Heart right ventricle (tissue), 16 donors: Measurements from ENCODE around the gene CDH23. TPM values are rescaled to one million over a fixed set of nuclear protein-coding genes. Genes with fewer than 3 reads are reported as not detected.

Experiments
- ATAC-seq, 8 donors: fragments of 200-7000 bp; cut with Tn5 transposase; one replicate each; pipeline ENCODE4 v1.9.1; 2020; ENCODE audit warnings: mild to moderate bottlenecking in 8 of 8, moderate library complexity in 8 of 8, moderate number of reproducible peaks in 1 of 8
- DNase-seq, 2 donors: peaks; one replicate each; pipeline ENCODE4 v3.0.0-alpha.2; 2020
- H3K27ac ChIP-seq, 10 donors: fragments of 200-600 bp; sonication (generic) in 2 of 10; one replicate each; pipeline versions ENCODE4 v1.5.0 to v1.8.0; 2020 to 2022; ENCODE audit warnings: mild to moderate bottlenecking in 3 of 10
- H3K27me3 ChIP-seq, 7 donors: fragments of 200-600 bp; one replicate each; pipeline ENCODE4 v1.8.0; 2021 to 2022; ENCODE audit warnings: mild to moderate bottlenecking in 2 of 7
- H3K36me3 ChIP-seq, 9 donors: fragments of 200-600 bp; sonication (generic) in 1 of 9; one replicate each; pipeline versions ENCODE4 v1.5.0 to v1.8.0; 2020 to 2022; ENCODE audit warnings: mild to moderate bottlenecking in 2 of 9
- H3K4me1 ChIP-seq, 9 donors: fragments of 200-600 bp; sonication (generic) in 1 of 9; one replicate each; pipeline versions ENCODE4 v1.5.0 to v1.8.0; 2020 to 2022; ENCODE audit warnings: mild to moderate bottlenecking in 4 of 9
- H3K4me3 ChIP-seq, 10 donors: fragments of 200-600 bp; sonication (generic) in 2 of 10; one replicate each; pipeline versions ENCODE4 v1.5.0 to v1.8.0; 2020 to 2022; ENCODE audit warnings: mild to moderate bottlenecking in 7 of 10, moderate library complexity in 2 of 10
- H3K9me3 ChIP-seq, 11 donors: fragments of 200-600 bp in 10 of 11; sonication (generic) in 2 of 11; one replicate each; pipeline versions ENCODE4 v1.5.0 to v1.8.0; 2013 to 2022; ENCODE audit warnings: mild to moderate bottlenecking in 2 of 11, control low read depth in 1 of 11, moderate library complexity in 1 of 11
- WGBS, 2 donors: extraction: QIAGEN DNeasy Blood & Tissue Kit; methylation state at CpG; one replicate each; pipeline ENCODE4 v1.1.7; 2013; ENCODE audit warnings: inconsistent platforms in 1 of 2; 5-methylcytosine and 5-hydroxymethylcytosine counted together
- intact Hi-C, 10 donors: fragments of 100-400 bp; cut with DNase I; formaldehyde crosslinking; loops; one replicate each; pipeline versions ENCODE4 v1.11.1 to v1.14.2; 2022
- polyA plus RNA-seq, 2 donors: library from polyadenylated mRNA; stranded (reverse); fragments of 200-250 nt; gene quantifications; one replicate each; pipeline ENCODE4 v1.2.3, GENCODE V29; 2013
- total RNA-seq, 10 donors: library from RNA; stranded (reverse); fragmentation: NEBNext Ultra II Directional in 3 of 10; extraction: Animal tissue kit (Norgen Biotek cat#: 25700) in 3 of 10; gene quantifications; one replicate each; pipeline versions ENCODE4 v1.2.1 to v1.2.4, GENCODE V29; 2021 to 2023
- TF ChIP-seq, protein P1 (sequence below), 9 donors: fragments of 200-600 bp; sonication (generic) in 2 of 9; IDR thresholded peaks; one replicate each; pipeline versions ENCODE4 v1.5.0 to v1.8.0; 2021 to 2022; ENCODE audit warnings: antibody characterized with exemption in 9 of 9, mild to moderate bottlenecking in 5 of 9, moderate library complexity in 1 of 9
- donor health status: Arrhythmogenic right ventricular cardiomyopathy.
- donor health status: ischemic (EF 13 %, LVEDD 7.1; RV severe dilation, severe dysfunction).
- donor health status: healthy with polysubstance abuse.
- donor health status: DM: no; HTN: yes; CAD: no.
- donor health status: DM: no; HTN: no; CAD: no.
- donor health status: ischemic (EF 25% LVEDD 6.9; RV normal size, moderate dysfunction).
- donor health status: ischemic (EF 25% LVEDD 5.7; RV mildly dilated, moderate dysfunction).
- donor health status: healthy.
- donor health status: DM: yes; HTN: yes; CAD: no.
- donor health status: Ischemic cardiomyopathy.
- donor health status: ischemic (EF 35%, LVEDD 5.7; RV mildly dilated, moderate dysfunction).
- donor health status: nonischemic (EF 11% LVEDD 7.7; RV severe dilation, severe dysfunction).
- donor health status: DM: yes; HTN: yes; CAD: no.
- donor health status: PGD.
- donor health status: ischemic (EF 29% LVEDD 5.4; RV normal size, mild dysfunction).
- donor health status: nonischemic (EF 23%, LVEDD 6.1; RV moderate dilation, normal function).

Gene CDH23
- total and polyA plus RNA-seq, 12 donors: 1.1 to 7.7 (median 4.6) TPM

DNA sequence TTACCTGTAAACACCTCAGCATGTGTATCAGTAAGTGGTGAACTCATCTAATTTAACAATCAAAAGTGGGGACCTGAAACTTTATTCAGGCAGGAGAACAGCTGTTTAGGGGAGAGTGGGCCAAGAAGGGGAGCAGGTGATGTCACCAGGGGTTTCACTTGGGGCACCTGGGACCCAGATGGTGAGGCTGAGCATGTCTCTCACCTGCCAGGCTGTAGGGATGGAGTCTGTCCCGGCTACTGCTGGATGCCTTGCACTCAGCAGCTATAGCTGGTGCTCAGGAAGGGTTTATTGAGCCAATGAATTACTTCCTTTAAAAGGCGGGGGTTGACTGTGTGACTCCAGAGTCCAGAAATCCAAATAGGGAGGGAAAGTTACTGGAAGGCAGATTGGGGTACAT, 23.0 kb downstream of the CDH23 start:
- Histone ChIP-seq H3K27me3 (peaks cover 0 to 2% (median 0%) of the 10 kb centered on the region in 7 donors), H3K4me1 (peaks cover 0 to 2% (median 0%) of the 10 kb centered on the region in 9 donors), H3K36me3 (no peaks in the 10 kb centered on the region), H3K9me3 (peaks cover 0 to 10% (median 0%) of the 10 kb centered on the region in 11 donors), H3K4me3 (no peak overlapping the region), H3K27ac (no peak overlapping the region)
- intact Hi-C loops: no loop called here
- 88 to 97% methylated on average over 2 of the region's 2 CpGs for WGBS, 2 donors
- TF ChIP-seq, protein P1, sequence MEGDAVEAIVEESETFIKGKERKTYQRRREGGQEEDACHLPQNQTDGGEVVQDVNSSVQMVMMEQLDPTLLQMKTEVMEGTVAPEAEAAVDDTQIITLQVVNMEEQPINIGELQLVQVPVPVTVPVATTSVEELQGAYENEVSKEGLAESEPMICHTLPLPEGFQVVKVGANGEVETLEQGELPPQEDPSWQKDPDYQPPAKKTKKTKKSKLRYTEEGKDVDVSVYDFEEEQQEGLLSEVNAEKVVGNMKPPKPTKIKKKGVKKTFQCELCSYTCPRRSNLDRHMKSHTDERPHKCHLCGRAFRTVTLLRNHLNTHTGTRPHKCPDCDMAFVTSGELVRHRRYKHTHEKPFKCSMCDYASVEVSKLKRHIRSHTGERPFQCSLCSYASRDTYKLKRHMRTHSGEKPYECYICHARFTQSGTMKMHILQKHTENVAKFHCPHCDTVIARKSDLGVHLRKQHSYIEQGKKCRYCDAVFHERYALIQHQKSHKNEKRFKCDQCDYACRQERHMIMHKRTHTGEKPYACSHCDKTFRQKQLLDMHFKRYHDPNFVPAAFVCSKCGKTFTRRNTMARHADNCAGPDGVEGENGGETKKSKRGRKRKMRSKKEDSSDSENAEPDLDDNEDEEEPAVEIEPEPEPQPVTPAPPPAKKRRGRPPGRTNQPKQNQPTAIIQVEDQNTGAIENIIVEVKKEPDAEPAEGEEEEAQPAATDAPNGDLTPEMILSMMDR (IDR thresholded peaks at IDR 0.05): no peak
- DNase-seq (no peak), ATAC-seq (no peak)

DNA sequence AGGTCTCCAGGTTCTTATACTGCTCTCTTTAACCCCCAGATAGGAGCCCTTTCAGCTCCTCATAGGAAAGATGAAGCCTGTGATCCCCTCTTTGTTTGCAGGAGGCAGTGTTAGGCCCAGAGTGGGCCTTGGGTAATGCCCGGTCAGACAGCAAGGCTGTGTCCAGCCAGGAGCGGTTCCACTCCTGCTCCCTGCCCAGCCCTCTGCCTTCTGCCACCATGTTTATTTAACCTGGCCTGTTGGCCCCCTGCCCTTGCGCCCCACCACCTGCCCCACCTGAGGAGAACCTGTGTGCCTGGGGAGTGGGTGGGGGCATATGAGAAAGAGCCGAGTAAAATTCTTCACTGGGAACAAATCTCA, 24.3 kb downstream of the CDH23 start:
- H3K4me3 ChIP-seq: no peak overlapping the region
- H3K27ac ChIP-seq: no peak overlapping the region
- TF ChIP-seq, protein P1 (IDR thresholded peaks at IDR 0.05): no peak
- DNase-seq: no peak
- H3K27me3 ChIP-seq: peaks cover 0 to 2% (median 0%) of the 10 kb centered on the region in 7 donors
- peaks cover 0 to 8% (median 0%) of the 10 kb centered on the region in 9 donors for H3K4me1 ChIP-seq
- no peaks in the 10 kb centered on the region for H3K36me3 ChIP-seq
- intact Hi-C loops: loop anchor here in 1 of 10 donors (1.0 kb wide), 1 partner anchor 25 kb away; no protein-coding TSS in a partner anchor
- H3K9me3 ChIP-seq: peaks cover 0 to 10% (median 0%) of the 10 kb centered on the region in 11 donors
- 93 to 94% methylated on average over 4 of the region's 4 CpGs for WGBS, 2 donors
- no peak for ATAC-seq

DNA sequence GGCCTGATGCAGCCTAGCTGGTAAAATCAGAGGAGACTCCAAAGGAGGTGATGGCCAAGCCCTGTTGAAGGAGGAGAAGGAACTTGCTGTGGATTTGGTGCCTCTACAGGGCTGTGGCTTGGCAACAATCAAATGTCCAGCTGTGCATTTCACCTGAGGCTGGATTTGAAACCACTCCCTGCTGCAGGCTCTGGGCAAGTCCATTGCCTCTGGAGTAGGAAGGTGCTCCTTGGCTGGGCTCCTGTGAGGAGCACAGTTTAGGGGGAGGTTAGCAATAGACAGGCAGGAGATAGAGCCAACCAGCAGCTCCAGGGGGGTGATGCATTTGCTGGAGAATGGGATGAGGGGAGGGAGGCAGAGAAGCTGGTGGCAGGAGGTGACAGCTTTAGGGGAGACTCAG, 26.5 kb downstream of the CDH23 start:
- H3K4me3 ChIP-seq: no peak overlapping the region
- ATAC-seq (no peak), DNase-seq (no peak)
- peaks cover 0 to 9% (median 0%) of the 10 kb centered on the region in 9 donors for H3K4me1 ChIP-seq
- H3K9me3 ChIP-seq: peaks cover 0 to 2% (median 0%) of the 10 kb centered on the region in 11 donors
- TF ChIP-seq, protein P1 (IDR thresholded peaks at IDR 0.05): no peak
- no peak overlapping the region for H3K27ac ChIP-seq
- H3K36me3 ChIP-seq: no peaks in the 10 kb centered on the region
- intact Hi-C loops: no loop called here
- peaks cover 0 to 2% (median 0%) of the 10 kb centered on the region in 7 donors for H3K27me3 ChIP-seq

DNA sequence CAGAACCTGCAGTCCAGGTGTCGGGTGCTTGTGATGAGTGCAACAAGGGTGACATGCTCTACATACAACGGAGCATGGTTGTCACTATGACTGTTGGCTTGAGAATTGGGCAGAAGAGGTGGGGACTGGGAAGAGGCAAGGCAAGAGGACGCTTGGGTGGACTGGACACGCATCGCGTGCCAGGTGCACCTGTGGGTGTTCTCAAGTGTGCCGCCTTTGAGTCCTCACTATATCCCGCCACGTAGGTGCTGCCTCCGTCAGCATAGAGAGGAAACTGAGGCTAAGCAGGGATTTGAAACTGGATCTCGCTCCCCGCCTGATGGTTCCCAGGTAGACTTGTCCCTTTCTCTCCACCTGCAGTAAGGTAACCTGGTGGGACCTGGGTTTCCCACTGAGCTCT, 27.2 kb downstream of the CDH23 start:
- TF ChIP-seq, protein P1 (IDR thresholded peaks at IDR 0.05): no peak
- peaks cover 0 to 9% (median 0%) of the 10 kb centered on the region in 9 donors for H3K4me1 ChIP-seq
- peaks cover 0 to 2% (median 0%) of the 10 kb centered on the region in 7 donors for H3K27me3 ChIP-seq
- H3K27ac ChIP-seq: no peak overlapping the region
- intact Hi-C loops: no loop called here
- no peak overlapping the region for H3K4me3 ChIP-seq
- DNase-seq (no peak), ATAC-seq (no peak)
- no peaks in the 10 kb centered on the region for H3K9me3 ChIP-seq
- 90 to 94% methylated on average over 12 of the region's 12 CpGs for WGBS, 2 donors
- no peaks in the 10 kb centered on the region for H3K36me3 ChIP-seq
